Stimulated activated CD4-positive, alpha-beta T cell treated with anti-CD3 and anti-CD28 coated beads, Interleukin-1b, Interleukin-23, amount 100 ng/mL, for 4 hours (primary cell): ENCODE measurements around the gene SCN8A.

Source experiments
- DNase-seq, 2 donors: peaks; one replicate each; pipeline ENCODE4 v3.0.0-alpha.2; 2020; ENCODE audit warnings: low read depth in 2 of 2

Gene SCN8A

GRCh38 chr12:51717326-51717925 lies 126.4 kb downstream of the SCN8A start:
- DNase-seq = no peak

GRCh38 chr12:51721282-51721940 lies 130.4 kb downstream of the SCN8A start:
- DNase-seq = peak; percentile 15 to 32

- DNase-seq = no peak
Observed at GRCh38 chr12:51722431-51722830, 131.4 kb downstream of the SCN8A start.

- DNase-seq = no peak
Observed at GRCh38 chr12:51726161-51726560, 135.1 kb downstream of the SCN8A start.

GRCh38 chr12:51726931-51727330 lies 135.9 kb downstream of the SCN8A start:
- no peak for DNase-seq

GRCh38 chr12:51729331-51729730 lies 138.3 kb downstream of the SCN8A start:
- DNase-seq = no peak

GRCh38 chr12:51730745-51731144 lies 139.7 kb downstream of the SCN8A start:
- no peak for DNase-seq

GRCh38 chr12:51740536-51740935 lies 149.5 kb downstream of the SCN8A start:
- DNase-seq = no peak

- no peak for DNase-seq
Observed at GRCh38 chr12:51744235-51744634, 153.2 kb downstream of the SCN8A start.

GRCh38 chr12:51744957-51745356 lies 153.9 kb downstream of the SCN8A start:
- DNase-seq = no peak

- DNase-seq = no peak
Observed at GRCh38 chr12:51746416-51746815, 155.4 kb downstream of the SCN8A start.

GRCh38 chr12:51748235-51748634 lies 157.2 kb downstream of the SCN8A start:
- DNase-seq = no peak

GRCh38 chr12:51749206-51749985 lies 158.4 kb downstream of the SCN8A start:
- DNase-seq = no peak

GRCh38 chr12:51749986-51750317 lies 158.9 kb downstream of the SCN8A start:
- DNase-seq = no peak

- no peak for DNase-seq
Observed at GRCh38 chr12:51751661-51752060, 160.6 kb downstream of the SCN8A start.

GRCh38 chr12:51752234-51752889 lies 161.3 kb downstream of the SCN8A start:
- no peak for DNase-seq

- no peak for DNase-seq
Observed at GRCh38 chr12:51753980-51754675, 163.1 kb downstream of the SCN8A start.

GRCh38 chr12:51755251-51755650 lies 164.2 kb downstream of the SCN8A start:
- no peak for DNase-seq

GRCh38 chr12:51759175-51759574 lies 168.1 kb downstream of the SCN8A start:
- DNase-seq = no peak

GRCh38 chr12:51759695-51760094 lies 168.7 kb downstream of the SCN8A start:
- DNase-seq = no peak

GRCh38 chr12:51760231-51760630 lies 169.2 kb downstream of the SCN8A start:
- no peak for DNase-seq

- DNase-seq = no peak
Observed at GRCh38 chr12:51763743-51764142, 172.7 kb downstream of the SCN8A start.
